ENCODE data around the gene SINHCAF.

The SINHCAF gene

GRCh38 chr12:31231611-31232360, 94.2 kb downstream of the SINHCAF start:
- no peak overlapping the region for H3K9ac ChIP-seq (ENCODE audit: low read length)

More at GRCh38 chr12:31231611-31232360, 94.2 kb downstream of the SINHCAF start:
- H3K4me1 ChIP-seq (ENCODE audit: insufficient read depth, low read length, severe bottlenecking): no peaks in the 10 kb centered on the region
- H3K27me3 ChIP-seq (ENCODE audit: insufficient read depth, low read length): peaks cover 5% of the 10 kb centered on the region; the same call in 1 of the 2 replicates
- no peak overlapping the region for H2AFZ ChIP-seq (ENCODE audit: low read length)
- H3K4me3 ChIP-seq (ENCODE audit: low read depth, low read length, poor library complexity, severe bottlenecking): no peak overlapping the region
- no peaks in the 10 kb centered on the region for H3K9me2 ChIP-seq (ENCODE audit: low read depth, low read length)
- TF ChIP-seq, protein P1, sequence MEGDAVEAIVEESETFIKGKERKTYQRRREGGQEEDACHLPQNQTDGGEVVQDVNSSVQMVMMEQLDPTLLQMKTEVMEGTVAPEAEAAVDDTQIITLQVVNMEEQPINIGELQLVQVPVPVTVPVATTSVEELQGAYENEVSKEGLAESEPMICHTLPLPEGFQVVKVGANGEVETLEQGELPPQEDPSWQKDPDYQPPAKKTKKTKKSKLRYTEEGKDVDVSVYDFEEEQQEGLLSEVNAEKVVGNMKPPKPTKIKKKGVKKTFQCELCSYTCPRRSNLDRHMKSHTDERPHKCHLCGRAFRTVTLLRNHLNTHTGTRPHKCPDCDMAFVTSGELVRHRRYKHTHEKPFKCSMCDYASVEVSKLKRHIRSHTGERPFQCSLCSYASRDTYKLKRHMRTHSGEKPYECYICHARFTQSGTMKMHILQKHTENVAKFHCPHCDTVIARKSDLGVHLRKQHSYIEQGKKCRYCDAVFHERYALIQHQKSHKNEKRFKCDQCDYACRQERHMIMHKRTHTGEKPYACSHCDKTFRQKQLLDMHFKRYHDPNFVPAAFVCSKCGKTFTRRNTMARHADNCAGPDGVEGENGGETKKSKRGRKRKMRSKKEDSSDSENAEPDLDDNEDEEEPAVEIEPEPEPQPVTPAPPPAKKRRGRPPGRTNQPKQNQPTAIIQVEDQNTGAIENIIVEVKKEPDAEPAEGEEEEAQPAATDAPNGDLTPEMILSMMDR (IDR thresholded peaks at IDR 0.05; ENCODE audit: low read length): no peak
- no peak for TF ChIP-seq EZH2 (IDR thresholded peaks at IDR 0.05; ENCODE audit: borderline replicate concordance, low read length)
- no peaks in the 10 kb centered on the region for H3F3A ChIP-seq (ENCODE audit: insufficient read depth, low read length)
- no peak overlapping the region for H3K4me2 ChIP-seq (ENCODE audit: low read length)
- no peak overlapping the region for H3K27ac ChIP-seq (ENCODE audit: low read depth, low read length, poor library complexity, severe bottlenecking)
- H4K20me1 ChIP-seq (ENCODE audit: insufficient read depth, low read length): no peaks in the 10 kb centered on the region
- no peaks in the 10 kb centered on the region for H3K9me3 ChIP-seq (ENCODE audit: low read length)
- H3K36me3 ChIP-seq (ENCODE audit: insufficient read depth, low read length): no peaks in the 10 kb centered on the region
- no peaks in the 10 kb centered on the region for H3K79me2 ChIP-seq (ENCODE audit: insufficient read depth, low read length)
